ENCODE results near the gene COL4A1.

The COL4A1 gene

DNA sequence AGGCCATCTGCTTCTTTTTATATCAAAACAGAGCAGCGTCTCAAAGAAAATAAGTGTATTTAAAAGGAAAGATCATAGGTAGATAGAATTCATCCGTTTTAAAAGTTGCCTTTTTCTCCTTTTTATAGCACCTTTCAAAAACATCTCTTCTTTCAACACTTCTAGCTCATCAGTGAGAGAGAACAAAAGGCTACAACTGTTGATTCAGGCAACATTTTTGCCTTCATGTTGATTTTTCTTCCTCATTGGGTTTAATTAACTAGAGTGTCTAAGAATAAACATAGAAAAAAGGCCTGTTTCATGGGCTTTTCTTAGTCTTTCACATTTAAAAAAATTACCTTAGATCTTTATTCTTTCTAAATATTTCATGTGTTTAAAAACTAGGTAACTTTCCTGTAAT lies 13.7 kb upstream of the COL4A1 start:
- peaks cover 10 to 58% of the 10 kb centered on the region in 2 donors for H3K36me3 ChIP-seq (replicated peaks in 1 of 2; ENCODE audit: control insufficient read depth in 2 of 2, insufficient read depth in 2 of 2, low read length in 2 of 2)

DNA sequence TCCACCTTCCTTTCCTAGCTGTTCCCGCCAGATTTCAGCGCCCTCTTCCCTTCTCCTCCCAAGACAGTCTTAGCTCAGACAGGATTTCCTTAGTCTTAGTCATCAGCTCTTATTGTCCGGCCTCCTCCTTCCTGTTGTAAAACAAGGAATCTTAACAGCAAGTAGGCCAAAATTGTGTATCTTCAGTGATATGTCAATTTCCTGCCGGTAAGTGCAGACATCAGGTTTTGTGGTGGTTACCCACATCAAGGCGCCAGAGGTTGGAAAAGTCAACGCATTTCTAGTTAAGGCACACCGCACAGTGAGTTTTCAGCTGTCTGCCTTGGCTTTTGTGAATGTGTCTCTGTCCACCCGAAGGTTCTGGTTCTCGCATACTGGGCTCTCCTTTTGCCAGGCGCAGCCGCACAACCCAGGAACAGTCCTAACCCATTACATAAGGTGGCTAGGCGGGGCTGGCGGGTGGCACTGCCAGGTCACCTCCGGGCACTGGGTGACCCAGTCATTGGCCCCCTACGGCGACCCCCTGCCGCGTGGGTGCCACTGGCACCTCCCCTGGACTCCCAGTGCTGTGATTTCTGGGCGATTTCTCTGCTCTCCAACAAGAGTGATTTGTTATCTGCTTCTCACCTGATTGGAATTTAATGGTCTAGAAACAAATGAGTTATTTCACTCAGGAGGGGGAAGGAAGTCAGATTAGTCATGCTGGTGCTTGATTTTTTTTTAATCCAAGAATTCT lies 13.0 kb upstream of the COL4A1 start:
- no peak for DNase-seq (ENCODE audit: low spot score)
- no peak overlapping the region for H4K8ac ChIP-seq (ENCODE audit: low read depth, low read length)
- no peak overlapping the region for H2BK120ac ChIP-seq (ENCODE audit: low read depth, low read length)
- no CpG with 5 or more reads among the region's 19 CpGs for WGBS, 2 donors (ENCODE audit: extremely low coverage in 2 of 2, insufficient read length in 2 of 2, insufficient replicate concordance in 1 of 2)
- no peak overlapping the region for H3K4me2 ChIP-seq (ENCODE audit: insufficient read depth, low read length, poor library complexity, severe bottlenecking)
- H2BK15ac ChIP-seq (ENCODE audit: low read length), result no peak overlapping the region
- peaks cover 4 to 10% of the 10 kb centered on the region in 2 donors for H3K9me3 ChIP-seq (replicated peaks in 1 of 2; ENCODE audit: control insufficient read depth in 2 of 2, insufficient read depth in 1 of 2, low read depth in 1 of 2, low read length in 2 of 2)
- H3K27me3 ChIP-seq (ENCODE audit: control insufficient read depth in 3 of 3, insufficient read depth in 3 of 3, low read depth in 1 of 3, low read length in 3 of 3), result no peaks in the 10 kb centered on the region
- H4K91ac ChIP-seq (ENCODE audit: low read depth, low read length, poor library complexity), result no peak overlapping the region
- no peak overlapping the region for H3K4ac ChIP-seq (ENCODE audit: low read length)
- H3K27ac ChIP-seq (replicated peaks; ENCODE audit: low read length), result no peak overlapping the region
- no peak overlapping the region for H3K4me3 ChIP-seq (ENCODE audit: low read length in 2 of 2)
- H2AK5ac ChIP-seq (ENCODE audit: low read depth, low read length), result no peak overlapping the region
- H2BK5ac ChIP-seq (ENCODE audit: low read length), result no peak overlapping the region
- H3K23ac ChIP-seq (ENCODE audit: low read depth, low read length, poor library complexity), result no peak overlapping the region
- no peak overlapping the region for H3K18ac ChIP-seq (ENCODE audit: low read length)
- no peak overlapping the region for H2BK12ac ChIP-seq (ENCODE audit: low read length)
- H3K9ac ChIP-seq (ENCODE audit: low read depth, low read length, poor library complexity), result no peak overlapping the region
- H2AFZ ChIP-seq (ENCODE audit: low read length), result no peak overlapping the region
- H3K4me1 ChIP-seq (ENCODE audit: control insufficient read depth in 2 of 2, insufficient read depth in 1 of 2, low read depth in 1 of 2, low read length in 2 of 2), result no peaks in the 10 kb centered on the region
- H3K79me1 ChIP-seq (ENCODE audit: low read depth, low read length), result peaks cover 14% of the 10 kb centered on the region
- peaks cover 10 to 56% of the 10 kb centered on the region in 2 donors for H3K36me3 ChIP-seq (replicated peaks in 1 of 2; ENCODE audit: control insufficient read depth in 2 of 2, insufficient read depth in 2 of 2, low read length in 2 of 2)
- no peak overlapping the region for H3K14ac ChIP-seq (ENCODE audit: low read length)

More for the DNA sequence above, 13.7 kb upstream of the COL4A1 start:
- Histone ChIP-seq H3K27me3 (ENCODE audit: control insufficient read depth in 3 of 3, insufficient read depth in 3 of 3, low read depth in 1 of 3, low read length in 3 of 3) (no peaks in the 10 kb centered on the region), H3K14ac (ENCODE audit: low read length) (no peak overlapping the region), H3K4ac (ENCODE audit: low read length) (no peak overlapping the region), H2AFZ (ENCODE audit: low read length) (no peak overlapping the region), H3K4me3 (ENCODE audit: low read length in 2 of 2) (no peak overlapping the region), H3K18ac (ENCODE audit: low read length) (no peak overlapping the region), H3K4me1 (ENCODE audit: control insufficient read depth in 2 of 2, insufficient read depth in 1 of 2, low read depth in 1 of 2, low read length in 2 of 2) (no peaks in the 10 kb centered on the region), H2BK5ac (ENCODE audit: low read length) (no peak overlapping the region), H3K9ac (ENCODE audit: low read depth, low read length, poor library complexity) (no peak overlapping the region), H2BK12ac (ENCODE audit: low read length) (no peak overlapping the region), H3K4me2 (ENCODE audit: insufficient read depth, low read length, poor library complexity, severe bottlenecking) (no peak overlapping the region), H3K23ac (ENCODE audit: low read depth, low read length, poor library complexity) (no peak overlapping the region), H3K79me1 (ENCODE audit: low read depth, low read length) (peaks cover 14% of the 10 kb centered on the region), H2BK15ac (ENCODE audit: low read length) (no peak overlapping the region), H2AK5ac (ENCODE audit: low read depth, low read length) (no peak overlapping the region), H4K91ac (ENCODE audit: low read depth, low read length, poor library complexity) (no peak overlapping the region), H3K9me3 (replicated peaks in 1 of 2; ENCODE audit: control insufficient read depth in 2 of 2, insufficient read depth in 1 of 2, low read depth in 1 of 2, low read length in 2 of 2) (peaks cover 4 to 10% of the 10 kb centered on the region in 2 donors), H2BK120ac (ENCODE audit: low read depth, low read length) (no peak overlapping the region), H3K27ac (replicated peaks; ENCODE audit: low read length) (no peak overlapping the region), H4K8ac (ENCODE audit: low read depth, low read length) (no peak overlapping the region)
- no CpG with 5 or more reads among the region's 2 CpGs for WGBS, 2 donors (ENCODE audit: extremely low coverage in 2 of 2, insufficient read length in 2 of 2, insufficient replicate concordance in 1 of 2)
- DNase-seq (ENCODE audit: low spot score), result no peak

DNA sequence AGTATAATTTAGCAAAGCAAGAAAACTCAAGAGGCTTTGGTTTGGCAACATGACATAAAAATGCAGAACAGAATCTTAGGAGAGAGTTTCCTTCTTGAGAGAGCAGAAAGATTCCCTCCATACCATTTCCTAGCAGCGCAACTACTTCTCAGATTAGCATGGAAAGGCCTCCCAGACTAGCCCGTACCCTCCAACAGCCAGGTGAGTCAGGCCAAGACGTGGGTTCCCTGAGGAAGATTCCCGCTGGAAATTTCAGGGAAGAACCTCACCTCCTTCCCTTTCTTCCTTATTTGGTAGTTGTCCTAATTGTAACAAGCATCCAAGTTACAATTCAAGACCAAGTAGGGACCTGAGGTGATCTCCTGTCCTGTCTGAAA lies 12.4 kb upstream of the COL4A1 start:
- WGBS, 2 donors (ENCODE audit: extremely low coverage in 2 of 2, insufficient read length in 2 of 2, insufficient replicate concordance in 1 of 2), result no CpG with 5 or more reads among the region's 4 CpGs
- peaks cover 13% of the 10 kb centered on the region for H3K79me1 ChIP-seq (ENCODE audit: low read depth, low read length)
- H3K18ac ChIP-seq (ENCODE audit: low read length), result no peak overlapping the region
- H4K8ac ChIP-seq (ENCODE audit: low read depth, low read length), result no peak overlapping the region
- H2AFZ ChIP-seq (ENCODE audit: low read length), result no peak overlapping the region
- no peak overlapping the region for H2AK5ac ChIP-seq (ENCODE audit: low read depth, low read length)
- H3K4me1 ChIP-seq (ENCODE audit: control insufficient read depth in 2 of 2, insufficient read depth in 1 of 2, low read depth in 1 of 2, low read length in 2 of 2), result no peaks in the 10 kb centered on the region
- H3K9ac ChIP-seq (ENCODE audit: low read depth, low read length, poor library complexity), result no peak overlapping the region
- peaks cover 4 to 10% of the 10 kb centered on the region in 2 donors for H3K9me3 ChIP-seq (replicated peaks in 1 of 2; ENCODE audit: control insufficient read depth in 2 of 2, insufficient read depth in 1 of 2, low read depth in 1 of 2, low read length in 2 of 2)
- H3K27ac ChIP-seq (replicated peaks; ENCODE audit: low read length), result no peak overlapping the region
- no peak for DNase-seq (ENCODE audit: low spot score)
- no peak overlapping the region for H2BK5ac ChIP-seq (ENCODE audit: low read length)
- no peak overlapping the region for H2BK120ac ChIP-seq (ENCODE audit: low read depth, low read length)
- peaks cover 10 to 58% of the 10 kb centered on the region in 2 donors for H3K36me3 ChIP-seq (replicated peaks in 1 of 2; ENCODE audit: control insufficient read depth in 2 of 2, insufficient read depth in 2 of 2, low read length in 2 of 2)
- H2BK15ac ChIP-seq (ENCODE audit: low read length), result no peak overlapping the region
- no peak overlapping the region for H3K4ac ChIP-seq (ENCODE audit: low read length)
- H3K4me2 ChIP-seq (ENCODE audit: insufficient read depth, low read length, poor library complexity, severe bottlenecking), result no peak overlapping the region
- no peak overlapping the region for H2BK12ac ChIP-seq (ENCODE audit: low read length)
- H3K23ac ChIP-seq (ENCODE audit: low read depth, low read length, poor library complexity), result no peak overlapping the region
- no peak overlapping the region for H4K91ac ChIP-seq (ENCODE audit: low read depth, low read length, poor library complexity)
- no peak overlapping the region for H3K4me3 ChIP-seq (ENCODE audit: low read length in 2 of 2)
- no peaks in the 10 kb centered on the region for H3K27me3 ChIP-seq (ENCODE audit: control insufficient read depth in 3 of 3, insufficient read depth in 3 of 3, low read depth in 1 of 3, low read length in 3 of 3)
- H3K14ac ChIP-seq (ENCODE audit: low read length), result no peak overlapping the region

DNA sequence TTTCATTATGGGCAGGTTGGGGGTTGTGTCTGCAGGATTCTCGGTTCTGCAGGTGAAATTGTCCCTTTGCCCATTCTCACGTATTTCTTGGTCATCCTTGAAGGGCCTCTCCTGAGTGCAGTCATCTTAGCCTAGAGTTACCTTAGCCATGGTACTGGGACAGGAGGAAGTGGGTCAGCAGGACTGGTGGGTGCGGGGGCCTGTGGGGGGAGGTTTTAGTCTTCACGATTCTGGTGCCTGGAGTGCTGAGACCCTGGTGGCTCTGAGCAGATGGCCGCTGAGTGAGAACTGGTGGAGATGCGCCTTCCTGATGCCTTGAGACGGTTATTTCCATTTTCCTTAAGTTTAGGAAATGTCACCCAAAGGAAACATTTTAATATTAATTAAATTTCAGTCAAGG lies 12.0 kb upstream of the COL4A1 start:
- Histone ChIP-seq H2BK12ac (ENCODE audit: low read length) (no peak overlapping the region), H2BK15ac (ENCODE audit: low read length) (no peak overlapping the region), H3K14ac (ENCODE audit: low read length) (no peak overlapping the region), H3K4me2 (ENCODE audit: insufficient read depth, low read length, poor library complexity, severe bottlenecking) (no peak overlapping the region), H2AK5ac (ENCODE audit: low read depth, low read length) (no peak overlapping the region), H3K4me1 (ENCODE audit: control insufficient read depth in 2 of 2, insufficient read depth in 1 of 2, low read depth in 1 of 2, low read length in 2 of 2) (no peaks in the 10 kb centered on the region), H4K91ac (ENCODE audit: low read depth, low read length, poor library complexity) (no peak overlapping the region), H3K27ac (replicated peaks; ENCODE audit: low read length) (no peak overlapping the region), H3K9me3 (replicated peaks in 1 of 2; ENCODE audit: control insufficient read depth in 2 of 2, insufficient read depth in 1 of 2, low read depth in 1 of 2, low read length in 2 of 2) (peaks cover 4 to 10% of the 10 kb centered on the region in 2 donors), H3K36me3 (replicated peaks in 1 of 2; ENCODE audit: control insufficient read depth in 2 of 2, insufficient read depth in 2 of 2, low read length in 2 of 2) (peaks cover 10 to 61% of the 10 kb centered on the region in 2 donors), H3K79me1 (ENCODE audit: low read depth, low read length) (peaks cover 10% of the 10 kb centered on the region), H3K23ac (ENCODE audit: low read depth, low read length, poor library complexity) (no peak overlapping the region), H2BK5ac (ENCODE audit: low read length) (no peak overlapping the region), H4K8ac (ENCODE audit: low read depth, low read length) (no peak overlapping the region), H3K27me3 (ENCODE audit: control insufficient read depth in 3 of 3, insufficient read depth in 3 of 3, low read depth in 1 of 3, low read length in 3 of 3) (no peaks in the 10 kb centered on the region), H3K9ac (ENCODE audit: low read depth, low read length, poor library complexity) (no peak overlapping the region), H3K4me3 (ENCODE audit: low read length in 2 of 2) (no peak overlapping the region), H3K18ac (ENCODE audit: low read length) (no peak overlapping the region), H2AFZ (ENCODE audit: low read length) (no peak overlapping the region), H2BK120ac (ENCODE audit: low read depth, low read length) (no peak overlapping the region), H3K4ac (ENCODE audit: low read length) (no peak overlapping the region)
- no CpG with 5 or more reads among the region's 7 CpGs for WGBS, 2 donors (ENCODE audit: extremely low coverage in 2 of 2, insufficient read length in 2 of 2, insufficient replicate concordance in 1 of 2)
- DNase-seq (ENCODE audit: low spot score), result no peak

Measured in neuronal stem cell (in vitro differentiated cells).